ENCODE results near the gene MTOR.

The MTOR gene

GRCh38 chr1:11229203-11229602 lies 33.1 kb downstream of the MTOR start:
- Histone ChIP-seq H3K9me3 (no peaks in the 10 kb centered on the region), H3K27me3 (no peaks in the 10 kb centered on the region), H3K4me3 (no peak overlapping the region), H3K27ac (no peak overlapping the region), H3K4me1 (no peaks in the 10 kb centered on the region), H3K36me3 (peaks cover 63 to 78% (median 75%) of the 10 kb centered on the region in 3 donors)
- intact Hi-C loops (cut with DNase I; ENCODE audit: low total_unique reads) = no loop called here
- no peak for DNase-seq
- no peak for TF ChIP-seq CTCF (IDR thresholded peaks at IDR 0.05)

- Histone ChIP-seq H3K4me3 (no peak overlapping the region), H3K4me1 (no peaks in the 10 kb centered on the region), H3K36me3 (peaks cover 48 to 71% (median 57%) of the 10 kb centered on the region in 3 donors), H3K27ac (no peak overlapping the region), H3K27me3 (no peaks in the 10 kb centered on the region), H3K9me3 (no peaks in the 10 kb centered on the region)
- TF ChIP-seq CTCF (IDR thresholded peaks at IDR 0.05) = no peak
- DNase-seq = no peak
- intact Hi-C loops (cut with DNase I; ENCODE audit: low total_unique reads) = no loop called here
Observed at GRCh38 chr1:11227106-11228077, 35.0 kb downstream of the MTOR start.

- H3K27ac ChIP-seq = no peak overlapping the region
- H3K36me3 ChIP-seq = peaks cover 51 to 95% (median 59%) of the 10 kb centered on the region in 3 donors
- intact Hi-C loops (cut with DNase I; ENCODE audit: low total_unique reads) = no loop called here
- TF ChIP-seq CTCF (IDR thresholded peaks at IDR 0.05) = no peak
- no peaks in the 10 kb centered on the region for H3K4me1 ChIP-seq
- H3K9me3 ChIP-seq = no peaks in the 10 kb centered on the region
- H3K4me3 ChIP-seq = no peak overlapping the region
- DNase-seq = no peak
- H3K27me3 ChIP-seq = no peaks in the 10 kb centered on the region
Observed at GRCh38 chr1:11216074-11216473, 46.3 kb downstream of the MTOR start.

- TF ChIP-seq CTCF (IDR thresholded peaks at IDR 0.05) = no peak
- Histone ChIP-seq H3K4me1 (no peaks in the 10 kb centered on the region), H3K36me3 (peaks cover 57 to 95% (median 65%) of the 10 kb centered on the region in 3 donors), H3K4me3 (no peak overlapping the region), H3K27me3 (no peaks in the 10 kb centered on the region), H3K27ac (no peak overlapping the region), H3K9me3 (no peaks in the 10 kb centered on the region)
- intact Hi-C loops (cut with DNase I; ENCODE audit: low total_unique reads) = no loop called here
- DNase-seq = no peak
Observed at GRCh38 chr1:11215381-11216005, 46.9 kb downstream of the MTOR start.

GRCh38 chr1:11214698-11215380 lies 47.5 kb downstream of the MTOR start:
- H3K4me1 ChIP-seq = no peaks in the 10 kb centered on the region
- intact Hi-C loops (cut with DNase I; ENCODE audit: low total_unique reads) = no loop called here
- TF ChIP-seq CTCF (IDR thresholded peaks at IDR 0.05) = no peak
- no peaks in the 10 kb centered on the region for H3K9me3 ChIP-seq
- no peaks in the 10 kb centered on the region for H3K27me3 ChIP-seq
- peaks cover 64 to 98% (median 71%) of the 10 kb centered on the region in 3 donors for H3K36me3 ChIP-seq
- no peak for DNase-seq
- no peak overlapping the region for H3K4me3 ChIP-seq
- H3K27ac ChIP-seq = no peak overlapping the region
